ENCODE data around the gene TMUB2.

The TMUB2 gene

DNA sequence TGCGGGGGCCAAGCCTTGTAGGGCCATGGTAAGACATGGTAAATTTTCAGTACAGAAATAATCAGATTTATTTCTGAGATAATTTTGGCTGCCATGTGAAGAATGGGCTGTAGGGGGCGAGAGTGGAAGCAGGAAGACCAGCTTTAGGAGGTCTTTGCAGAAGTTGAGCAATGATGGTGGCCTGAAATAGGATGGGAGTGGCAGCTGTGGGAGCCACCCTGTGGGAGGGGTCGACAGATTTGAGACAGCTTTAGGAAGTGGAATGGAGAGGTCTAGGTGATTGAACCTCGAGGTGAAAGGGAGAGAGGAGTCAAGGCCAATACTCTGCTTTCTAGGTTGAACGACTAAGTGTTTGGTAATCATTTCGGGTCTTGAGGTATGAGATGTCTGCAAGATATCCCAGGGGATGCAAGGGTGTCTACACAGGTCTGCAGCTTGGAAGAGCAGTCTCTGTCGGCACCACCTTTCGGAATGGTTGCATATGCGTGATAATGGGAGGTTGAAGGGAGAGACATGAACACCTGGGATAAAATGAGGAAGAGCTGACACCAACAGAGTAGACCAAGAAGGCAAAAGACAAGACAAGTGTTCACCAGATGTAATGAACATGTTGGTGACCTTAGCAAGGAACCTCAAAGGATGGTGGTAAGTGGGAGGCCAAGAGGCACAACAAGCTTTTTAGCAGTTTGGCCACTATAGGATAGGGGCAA lies 17.1 kb downstream of the TMUB2 start:
- peak; percentile 91 for DNase-seq

GRCh38 chr17:44204441-44204882 lies 17.7 kb downstream of the TMUB2 start:
- peak; percentile 66 for DNase-seq

DNA sequence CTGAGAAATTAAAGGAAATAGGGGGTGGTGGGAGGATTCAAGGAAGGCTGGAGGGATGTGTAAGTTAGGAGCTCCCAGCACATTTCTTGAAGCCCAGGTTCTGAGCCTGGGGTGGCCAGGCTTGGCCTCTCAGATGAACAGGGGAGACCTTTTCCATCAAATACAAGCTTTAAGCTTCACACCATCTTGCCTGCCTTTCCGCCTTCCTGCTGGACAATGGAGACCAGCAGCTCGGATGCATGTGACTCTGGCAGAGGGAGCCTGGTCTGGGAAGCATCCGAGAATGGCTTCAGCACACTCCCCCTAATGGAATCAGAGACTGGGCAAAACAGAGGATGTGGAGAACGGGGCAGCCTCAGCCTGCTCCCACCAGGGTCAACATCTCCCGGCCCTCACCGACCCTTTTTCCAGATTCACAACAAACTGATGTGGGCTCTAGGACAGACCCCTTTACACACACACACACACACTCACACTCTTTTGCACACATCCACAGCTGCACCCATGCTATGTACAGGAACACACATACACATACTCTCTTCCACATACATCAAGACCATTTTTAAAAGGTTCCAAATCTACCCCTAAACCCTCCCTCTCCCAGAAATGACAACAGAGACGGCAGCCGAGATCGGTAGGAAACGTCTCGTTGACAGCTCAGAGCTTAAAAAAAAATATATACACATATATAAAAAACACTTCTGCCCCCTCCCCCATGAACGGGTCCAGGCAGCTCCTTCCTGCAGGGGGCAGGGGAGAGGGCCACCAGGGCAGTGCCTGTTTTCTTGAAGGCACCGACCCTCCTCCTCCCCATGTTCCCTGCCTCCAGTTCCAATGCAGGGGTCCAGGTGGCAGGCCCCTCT lies 19.4 kb downstream of the TMUB2 start:
- no peak for DNase-seq

DNA sequence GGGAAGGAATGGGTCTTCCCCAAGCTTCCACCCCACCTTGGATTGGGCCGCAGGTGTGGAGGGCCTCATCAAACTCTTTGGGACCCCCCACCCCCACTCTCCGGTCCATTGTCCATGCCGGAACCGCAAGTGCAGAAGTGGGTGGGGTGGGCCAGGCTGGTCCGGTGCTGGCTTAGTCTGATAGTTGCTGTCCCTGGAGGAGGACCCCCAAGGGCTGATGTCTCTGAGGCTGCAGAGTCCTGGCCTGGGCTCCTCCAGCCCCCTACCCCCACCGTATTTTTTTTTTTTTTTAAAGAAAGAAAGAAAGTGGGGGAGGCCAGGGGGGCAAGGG lies 20.0 kb downstream of the TMUB2 start:
- no peak for DNase-seq

DNA sequence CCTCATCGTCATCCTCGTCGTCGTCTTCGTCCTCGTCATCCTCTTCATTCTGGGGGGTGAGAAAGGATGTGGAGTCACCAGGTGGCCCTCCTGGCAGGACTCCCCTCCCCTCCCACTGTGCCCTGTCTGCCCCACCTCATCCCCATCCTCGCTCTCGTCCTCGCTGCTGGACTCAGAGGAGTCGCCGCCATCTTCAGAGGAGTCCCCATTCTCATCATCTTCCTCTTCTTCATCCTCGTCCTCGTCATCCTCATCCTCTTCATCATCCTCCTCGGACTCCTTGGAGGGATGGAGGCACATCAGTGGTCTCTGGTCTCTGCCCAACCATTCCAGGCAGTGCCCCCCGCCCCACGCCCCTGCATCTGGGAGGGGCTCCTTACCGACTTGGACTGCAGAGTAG lies 20.5 kb downstream of the TMUB2 start:
- no peak for DNase-seq

GRCh38 chr17:44207743-44208142 lies 21.0 kb downstream of the TMUB2 start:
- peak; percentile 62 for DNase-seq

GRCh38 chr17:44209786-44210341 lies 23.1 kb downstream of the TMUB2 start:
- no peak for DNase-seq

GRCh38 chr17:44210342-44211192 lies 23.8 kb downstream of the TMUB2 start:
- peak; percentile 93 for DNase-seq

DNA sequence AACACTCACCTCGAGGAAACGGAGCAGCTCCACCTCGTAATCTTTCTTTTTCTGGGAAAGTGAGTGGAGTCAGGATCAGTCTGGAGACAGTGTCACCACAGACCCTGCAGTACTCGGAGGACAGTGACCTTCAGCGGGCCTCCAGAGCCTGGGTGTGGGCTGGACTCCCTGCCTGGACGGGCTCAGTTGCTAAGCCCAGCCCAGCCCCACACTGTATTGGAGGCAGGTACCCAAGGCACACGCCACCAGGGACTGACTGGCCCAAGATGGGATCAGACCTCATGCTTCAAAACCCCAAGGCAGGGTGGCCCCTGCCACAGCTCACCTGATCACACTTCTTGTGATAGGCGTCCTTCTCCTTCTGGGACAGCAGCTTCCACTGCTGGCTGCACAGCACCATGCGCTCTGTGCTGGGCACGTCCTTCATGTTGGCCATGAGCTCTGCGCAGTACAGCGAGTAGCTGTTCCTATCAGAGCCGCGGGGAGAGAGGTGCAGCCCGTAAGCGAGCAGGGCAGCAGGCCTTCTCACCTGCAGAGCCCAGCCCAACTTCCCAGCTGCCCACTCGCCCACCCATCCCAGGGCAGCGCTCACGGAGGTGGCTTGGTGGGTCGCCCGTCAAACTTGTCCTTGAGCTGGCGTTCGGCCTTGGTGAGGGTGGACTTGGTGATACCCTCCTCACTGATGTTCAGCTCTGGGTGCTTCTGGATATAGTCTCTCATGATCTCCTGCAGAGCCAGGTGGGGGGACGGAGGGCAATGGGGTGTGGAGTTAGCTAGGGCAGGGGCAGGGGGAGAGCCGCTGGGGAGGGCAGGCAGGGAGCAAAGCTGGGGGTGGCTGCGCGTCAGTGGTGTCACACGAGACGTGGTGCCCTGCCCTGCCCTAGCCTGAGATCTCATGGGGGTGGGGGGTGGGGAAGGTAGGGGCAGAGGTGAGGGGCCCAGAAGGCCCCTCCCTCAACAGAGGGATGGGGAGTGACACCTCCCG lies 24.8 kb downstream of the TMUB2 start:
- DNase-seq, result no peak

DNA sequence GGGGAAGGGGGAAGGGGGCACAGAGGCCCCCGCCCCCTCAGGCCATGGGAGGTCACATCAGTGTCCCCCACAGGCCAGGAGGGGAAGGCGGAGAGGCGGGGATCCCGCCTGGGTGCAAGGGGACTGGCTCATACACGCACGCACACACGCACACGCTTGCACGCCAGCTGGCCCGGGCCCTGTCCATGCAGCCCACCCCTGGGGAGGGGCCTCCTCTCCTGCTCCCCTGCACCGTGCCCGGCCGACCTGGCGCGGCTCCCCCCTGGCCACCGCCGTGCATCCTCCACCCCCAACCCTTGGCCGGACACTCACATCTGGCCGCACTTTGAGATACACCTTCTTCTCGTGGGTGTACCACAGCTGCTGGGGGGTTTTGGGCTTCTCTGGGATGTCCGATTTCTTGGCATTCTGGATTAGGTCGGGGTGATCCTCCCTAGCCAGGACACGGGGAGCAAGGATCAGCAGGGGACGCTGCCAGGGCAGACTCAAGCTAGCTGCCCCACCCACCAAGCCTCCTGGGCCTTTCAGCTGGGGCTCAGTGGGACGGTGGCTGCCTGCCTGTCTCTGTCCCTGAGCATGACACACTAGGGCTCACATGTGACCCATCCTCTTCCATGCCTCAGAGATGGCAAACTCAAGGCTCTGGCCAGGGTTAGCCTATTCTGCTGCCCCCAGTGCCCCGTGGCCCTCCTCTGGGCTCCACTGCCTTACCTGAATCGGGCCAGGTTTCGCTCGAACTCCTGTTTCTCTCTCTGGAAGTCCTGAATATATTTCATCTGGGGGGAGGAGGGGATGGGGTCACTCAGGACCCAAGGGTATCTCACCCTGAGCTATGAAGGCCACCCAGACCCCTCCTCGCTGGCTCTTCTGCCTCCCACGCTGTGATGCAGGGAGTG lies 26.0 kb downstream of the TMUB2 start:
- DNase-seq, result no peak

GRCh38 chr17:44213403-44214229 lies 26.8 kb downstream of the TMUB2 start:
- no peak for DNase-seq

DNA sequence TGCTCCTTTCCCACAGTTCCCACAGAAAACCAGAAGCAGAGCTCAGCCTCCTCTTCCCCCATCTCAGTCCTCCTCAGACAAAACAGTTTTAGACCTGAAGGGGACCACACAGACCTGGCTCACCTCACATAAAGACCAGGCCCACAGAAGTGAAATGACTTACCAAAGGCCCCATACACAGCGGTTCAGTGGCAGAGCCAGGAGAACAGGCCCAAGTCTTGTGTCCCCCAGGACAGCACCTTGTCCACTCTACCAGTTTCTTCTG lies 27.4 kb downstream of the TMUB2 start:
- no peak for DNase-seq

DNA sequence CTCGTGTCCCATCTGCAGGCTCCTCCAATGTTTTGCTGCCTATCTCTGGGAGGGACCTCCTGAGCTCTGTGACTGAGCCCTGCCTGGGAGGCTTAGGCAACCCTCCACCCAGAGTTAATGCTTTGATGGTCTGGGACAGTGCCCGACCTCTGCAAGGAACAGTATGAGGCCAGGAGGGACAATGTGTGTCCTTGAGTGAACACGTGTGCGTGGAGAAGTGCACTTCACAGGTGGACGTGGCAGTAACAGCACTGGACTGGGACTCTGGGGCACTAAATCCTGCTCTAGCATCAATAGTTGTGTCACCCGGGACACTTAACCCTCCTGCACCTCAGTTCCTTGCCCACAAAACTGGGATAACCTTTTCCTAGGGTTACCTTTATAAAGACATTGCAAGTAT lies 28.1 kb downstream of the TMUB2 start:
- DNase-seq, result no peak

GRCh38 chr17:44216173-44216572 lies 29.4 kb downstream of the TMUB2 start:
- DNase-seq, result no peak

GRCh38 chr17:44216694-44217093 lies 29.9 kb downstream of the TMUB2 start:
- no peak for DNase-seq

GRCh38 chr17:44217738-44218343 lies 31.1 kb downstream of the TMUB2 start:
- DNase-seq, result peak; percentile 36

GRCh38 chr17:44218344-44219107 lies 31.8 kb downstream of the TMUB2 start:
- DNase-seq, result peak; percentile 97

DNA sequence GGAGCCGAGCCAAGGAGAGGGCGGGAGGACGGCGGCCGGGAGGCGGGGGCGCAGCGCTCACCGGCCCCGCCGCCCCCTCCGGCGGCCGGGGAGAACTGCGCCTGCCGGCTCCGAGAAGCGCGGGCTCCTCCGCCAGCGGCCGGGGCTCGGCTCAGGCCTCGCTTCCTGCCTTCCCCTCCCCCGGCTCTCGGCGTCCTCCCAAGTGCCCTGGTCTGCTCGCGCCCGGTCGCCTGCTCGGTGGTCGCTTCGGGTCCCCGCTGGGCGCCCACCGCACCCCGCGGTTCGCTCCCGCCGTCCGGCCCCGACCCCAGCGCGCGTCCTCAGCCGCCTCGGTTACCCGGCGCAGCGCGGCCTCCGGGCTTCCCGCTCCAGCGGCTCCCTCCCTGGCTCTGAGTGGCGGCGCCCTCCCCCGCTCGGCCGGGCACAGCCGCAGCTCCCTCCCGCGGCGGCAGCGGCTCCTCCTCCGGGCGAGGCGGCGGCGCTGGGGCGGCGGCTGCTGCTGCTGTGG lies 32.4 kb downstream of the TMUB2 start:
- no peak for DNase-seq
